HepG2 (cell line): ENCODE results near the gene LGALS4. TPM values are rescaled to one million over a fixed set of nuclear protein-coding genes. Genes with fewer than 3 reads are reported as not detected.

Experiments used
- ARID3A ChIP-seq: IDR thresholded peaks from 2 replicates; pipeline ENCODE4 v1.6.1; 2012; ENCODE audit warnings: low read depth, low read length, improper control_type of control experiment
- CBFB ChIP-seq: sonication (generic); formaldehyde crosslinking; IDR thresholded peaks from 2 replicates; pipeline ENCODE4 v1.4.0; 2020; ENCODE audit warnings: missing genetic modification reagents
- CHD2 ChIP-seq: IDR thresholded peaks from 2 replicates; pipeline ENCODE4 v1.6.1; 2011; ENCODE audit warnings: low read depth, low read length, improper control_type of control experiment
- MIER3 ChIP-seq: IDR thresholded peaks from 2 replicates; pipeline ENCODE4 v1.6.1; 2016; ENCODE audit warnings: missing compliant biosample characterization, borderline replicate concordance
- PHF21A ChIP-seq: sonication (generic); formaldehyde crosslinking; IDR thresholded peaks from 2 replicates; pipeline ENCODE4 v1.5.0; 2020; ENCODE audit warnings: mild to moderate bottlenecking, missing genetic modification reagents
- POLR2AphosphoS2 ChIP-seq: IDR thresholded peaks from 2 replicates; pipeline ENCODE4 v1.6.1; 2011; ENCODE audit warnings: low read depth, low read length, improper control_type of control experiment
- PPARG ChIP-seq: conservative IDR thresholded peaks from 2 replicates; pipeline ENCODE4 v1.6.1; 2016; ENCODE audit warnings: missing biosample characterization, missing genetic modification reagents
- REST ChIP-seq, 2 experiments: IDR thresholded peaks; 2 replicates each; pipeline ENCODE4 v1.6.1; 2011 to 2012; ENCODE audit warnings: low read length in 2 of 2, borderline replicate concordance in 1 of 2, low read depth in 1 of 2, mild to moderate bottlenecking in 1 of 2, moderate library complexity in 1 of 2
- REXO4 ChIP-seq: sonication (generic); formaldehyde crosslinking; IDR thresholded peaks from 2 replicates; pipeline ENCODE4 v1.8.0; 2022; ENCODE audit warnings: missing genetic modification reagents, mild to moderate bottlenecking, borderline replicate concordance
- RNF2 ChIP-seq: fragments of 450-650 bp; conservative IDR thresholded peaks from 2 replicates; pipeline ENCODE4 v1.6.1; 2016; ENCODE audit warnings: low read depth
- SETDB1 ChIP-seq: sonication (generic); formaldehyde crosslinking; IDR thresholded peaks from 2 replicates; pipeline ENCODE4 v1.5.1; 2020; ENCODE audit warnings: missing genetic modification reagents, mild to moderate bottlenecking, borderline replicate concordance
- SIX1 ChIP-seq: sonication (generic); formaldehyde crosslinking; IDR thresholded peaks from 2 replicates; pipeline ENCODE4 v1.4.0; 2020; ENCODE audit warnings: missing genetic modification reagents, borderline replicate concordance
- SOX6 ChIP-seq, 2 experiments: fragments of 450-650 bp in 1 of 2; sonication (generic) in 1 of 2; formaldehyde crosslinking in 1 of 2; IDR thresholded peaks; 2 replicates each; pipeline versions ENCODE4 v1.4.0 to v1.6.1; 2017 to 2020; ENCODE audit warnings: antibody characterized with exemption in 1 of 2, mild to moderate bottlenecking in 1 of 2, missing genetic modification reagents in 1 of 2
- STAG1 ChIP-seq: sonication (generic); formaldehyde crosslinking; IDR thresholded peaks from 2 replicates; pipeline ENCODE4 v1.4.0; 2020; ENCODE audit warnings: missing genetic modification reagents
- ZFP36 ChIP-seq: fragments of 150-350 bp; IDR thresholded peaks from 2 replicates; pipeline ENCODE4 v1.6.1; 2018; ENCODE audit warnings: borderline replicate concordance, low read length, low read depth; ENCODE audit not compliant: partially characterized antibody
- ZFYVE20 ChIP-seq: sonication (generic); formaldehyde crosslinking; IDR thresholded peaks from 2 replicates; pipeline ENCODE4 v1.8.0; 2023; ENCODE audit warnings: low read depth, mild to moderate bottlenecking, moderate library complexity, missing genetic modification reagents, borderline replicate concordance
- ZKSCAN8 ChIP-seq: IDR thresholded peaks from 2 replicates; pipeline ENCODE4 v1.6.1; 2016; ENCODE audit warnings: borderline replicate concordance, missing genetic modification reagents, missing compliant biosample characterization
- ZNF224 ChIP-seq: sonication (generic); formaldehyde crosslinking; IDR thresholded peaks from 2 replicates; pipeline ENCODE4 v1.5.0; 2020; ENCODE audit warnings: mild to moderate bottlenecking, missing genetic modification reagents
- ZNF282 ChIP-seq: fragments of 450-650 bp; IDR thresholded peaks from 2 replicates; pipeline ENCODE4 v1.6.1; 2018; ENCODE audit not compliant: partially characterized antibody
- ZNF687 ChIP-seq: sonication (generic); formaldehyde crosslinking; IDR thresholded peaks from 2 replicates; pipeline ENCODE4 v1.5.1; 2020; ENCODE audit warnings: mild to moderate bottlenecking, missing genetic modification reagents, moderate library complexity
- ZNF788 ChIP-seq: sonication (generic); formaldehyde crosslinking; IDR thresholded peaks from 2 replicates; pipeline ENCODE4 v1.5.0; 2020; ENCODE audit warnings: mild to moderate bottlenecking, missing genetic modification reagents, borderline replicate concordance
- polyA plus RNA-seq, 8 experiments: library from polyadenylated mRNA; depleted of rRNA in 3 of 8; stranded (reverse) in 7 of 8; unstranded in 1 of 8; fragments of >200 nt; fragmentation: Illumina TruSeq in 4 of 8; extraction: Trizol in 4 of 8; gene quantifications; 2 replicates each; pipeline versions ENCODE4 v1.2.1 to v1.2.3, GENCODE V29; 2011 to 2016; ENCODE audit warnings: low read depth in 4 of 8, missing spikeins in 1 of 8, mixed read lengths in 1 of 8; ENCODE audit not compliant: insufficient read depth in 1 of 8
- total RNA-seq, 5 experiments: library from RNA; depleted of rRNA; stranded (reverse); fragments of >200 nt; fragmentation: Illumina TruSeq; extraction: Trizol; gene quantifications; 2 replicates each; pipeline ENCODE4 v1.2.3, GENCODE V29; 2016; ENCODE audit warnings: low read depth in 1 of 5

Gene LGALS4
- total and polyA plus RNA-seq, 2 of the 13 experiments (the other 11 are each of a cell fraction or from before 2014, with no cell fraction given), result 0.24 to 0.71 TPM

- TF ChIP-seq ZNF687 (CRISPR knock-in tag) (peak; percentile 23; the same call in 1 of the 2 replicates), ZKSCAN8 (peak; percentile 57; the same call in 1 of the 2 replicates), CHD2 (no peak), PHF21A (CRISPR knock-in tag) (peak; percentile 91), POLR2AphosphoS2 (no peak), PPARG (CRISPR knock-in tag) (peak; percentile 84), ZFYVE20 (CRISPR knock-in tag) (no peak), MIER3 (CRISPR knock-in tag) (peak; percentile 60; the same call in 1 of the 2 replicates), SIX1 (CRISPR knock-in tag) (peak; percentile 36; the same call in 1 of the 2 replicates), RNF2 (no peak), ZNF788 (CRISPR knock-in tag) (peak; percentile 82; the same call in 1 of the 2 replicates), ARID3A (peak; percentile 44; the same call in 1 of the 2 replicates), CBFB (peak; percentile 97), SETDB1 (CRISPR knock-in tag) (no peak), ZNF282 (no peak), ZNF224 (CRISPR knock-in tag) (no peak), ZFP36 (no peak), REXO4 (CRISPR knock-in tag) (no peak), SOX6 (IDR thresholded peaks at IDR 0.05) (no peak), SOX6 (CRISPR knock-in tag; IDR thresholded peaks at IDR 0.05) (peak; percentile 99), STAG1 (CRISPR knock-in tag) (peak; percentile 17; the same call in 1 of the 2 replicates), REST (IDR thresholded peaks at IDR 0.05; ENCODE audit: borderline replicate concordance in 1 of 2, low read depth in 1 of 2, low read length in 2 of 2) (peak in 1 of 2 experiments; percentile 63; a peak in 1 of 4 replicates)
These were observed 53.1 kb downstream of the LGALS4 start (continued) for GRCh38 chr19:38759590-38760003.
